ENCODE measurements around the gene LRRC36. TPM values are rescaled to one million over a fixed set of nuclear protein-coding genes. Genes with fewer than 3 reads are reported as not detected.

LRRC36 gene
- total and polyA plus RNA-seq, 2 of the 13 experiments (the other 11 are each of a cell fraction or from before 2014, with no cell fraction given): 0.12 to 0.15 TPM

- TF ChIP-seq ZNF18 (CRISPR knock-in tag; IDR thresholded peaks at IDR 0.05; ENCODE audit: insufficient replicate concordance) (no peak), AGO2 (optimal IDR thresholded peaks at IDR 0.05; ENCODE audit: low read depth, low read length) (peak; percentile 30), ISL2 (CRISPR knock-in tag; IDR thresholded peaks at IDR 0.05) (0 out of 2 replicates have a peak, but pooled peaks have one; percentile 10), DDIT3 (CRISPR knock-in tag; IDR thresholded peaks at IDR 0.05) (no peak), ZNF672 (CRISPR knock-in tag; IDR thresholded peaks at IDR 0.05) (no peak), TRIM22 (IDR thresholded peaks at IDR 0.05) (no peak), ZNF713 (CRISPR knock-in tag; IDR thresholded peaks at IDR 0.05) (no peak), SMARCE1 (IDR thresholded peaks at IDR 0.05; ENCODE audit: borderline replicate concordance) (no peak), KDM5A (IDR thresholded peaks at IDR 0.05; ENCODE audit: borderline replicate concordance, low read length) (no peak), ZNF580 (CRISPR knock-in tag; IDR thresholded peaks at IDR 0.05; ENCODE audit: borderline replicate concordance, low read depth) (peak; percentile 21; the same call in 1 of the 2 replicates), PRMT3 (CRISPR knock-in tag; IDR thresholded peaks at IDR 0.05; ENCODE audit: borderline replicate concordance, low read depth) (no peak), THYN1 (CRISPR knock-in tag; IDR thresholded peaks at IDR 0.05; ENCODE audit: borderline replicate concordance, low read depth) (no peak), RFXAP (CRISPR knock-in tag; IDR thresholded peaks at IDR 0.05; ENCODE audit: borderline replicate concordance) (peak; percentile 36; the same call in 1 of the 2 replicates), ZBTB1 (CRISPR knock-in tag; IDR thresholded peaks at IDR 0.05; ENCODE audit: borderline replicate concordance) (no peak), HMG20A (CRISPR knock-in tag; IDR thresholded peaks at IDR 0.05; ENCODE audit: borderline replicate concordance) (no peak), ZNF564 (CRISPR knock-in tag; IDR thresholded peaks at IDR 0.05) (0 out of 2 replicates have a peak, but pooled peaks have one; percentile 6), NFATC3 (CRISPR knock-in tag; IDR thresholded peaks at IDR 0.05) (no peak), POGK (CRISPR knock-in tag; conservative IDR thresholded peaks at IDR 0.05) (0 out of 2 replicates have a peak, but pooled peaks have one; percentile 25), MIER2 (CRISPR knock-in tag; IDR thresholded peaks at IDR 0.05) (no peak), ELK4 (CRISPR knock-in tag; IDR thresholded peaks at IDR 0.05; ENCODE audit: borderline replicate concordance) (no peak), MAFK (conservative IDR thresholded peaks at IDR 0.05 in 1 of 2, IDR thresholded peaks at IDR 0.05 in 1 of 2; ENCODE audit: low read length in 2 of 2) (no peak), PTBP1 (IDR thresholded peaks at IDR 0.05; ENCODE audit: low read depth, low read length, poor library complexity, severe bottlenecking) (no peak)
These were observed 41.6 kb upstream of the LRRC36 start (continued) for GRCh38 chr16:67284699-67285646.
